Stromal cell of bone marrow (primary cell): ENCODE results near the gene IL20.
"Not testable (repeated sequence)": the region's sequence is repeated elsewhere in the genome, so short reads cannot be mapped to it uniquely, and the experiment has no call there.

Experiments used
- DNase-seq: peaks from one replicate; pipeline ENCODE4 v3.0.0-alpha.2; 2012; ENCODE audit warnings: low read depth

The IL20 gene

DNA sequence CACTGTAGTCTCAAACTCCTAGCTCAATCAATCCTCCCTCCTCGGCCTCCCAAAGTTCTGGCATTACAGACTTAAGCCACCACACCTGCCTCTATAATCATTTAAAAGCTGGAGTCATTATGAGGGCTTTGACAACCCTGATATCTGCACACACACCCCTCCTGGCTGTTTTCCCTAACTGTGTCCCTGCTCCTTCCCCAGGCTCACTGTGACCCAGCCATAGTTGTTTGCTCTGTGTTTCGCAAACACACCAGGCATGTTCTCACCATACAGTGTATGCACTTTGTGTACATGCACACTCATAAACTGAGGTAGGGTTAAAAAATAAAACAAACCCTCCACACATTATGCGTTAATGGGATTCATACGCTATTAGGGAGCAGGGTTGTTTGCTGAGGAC is 21.8 kb upstream of the IL20 start:
- DNase-seq: no peak

- DNase-seq: no peak
Measured at GRCh38 chr1:206846487-206846886, 18.9 kb upstream of the IL20 start.

DNA sequence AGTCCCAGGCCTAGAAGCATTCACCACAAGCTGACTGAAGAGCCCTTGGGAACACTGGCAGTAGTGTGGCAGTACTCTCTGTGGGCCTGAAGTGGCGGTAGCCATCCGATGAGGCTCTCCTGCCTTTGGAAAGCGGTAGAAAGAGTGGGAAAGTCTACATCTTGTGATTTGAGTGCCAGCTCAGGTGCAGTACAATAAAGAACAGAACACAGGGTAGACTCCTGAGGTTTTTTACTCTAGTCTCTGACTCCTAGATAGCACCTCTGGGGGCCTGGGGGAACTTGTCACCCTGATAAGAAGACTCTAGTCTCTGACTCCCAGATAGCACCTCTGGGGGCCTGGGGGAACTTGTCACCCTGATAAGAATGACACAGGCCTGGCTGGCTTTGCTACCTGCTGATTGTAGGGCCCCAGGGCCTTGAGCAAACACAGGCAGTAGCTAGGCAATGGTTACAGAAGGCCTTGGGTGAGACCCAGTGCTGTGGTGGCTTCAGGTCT is 18.0 kb upstream of the IL20 start:
- no peak for DNase-seq

DNA sequence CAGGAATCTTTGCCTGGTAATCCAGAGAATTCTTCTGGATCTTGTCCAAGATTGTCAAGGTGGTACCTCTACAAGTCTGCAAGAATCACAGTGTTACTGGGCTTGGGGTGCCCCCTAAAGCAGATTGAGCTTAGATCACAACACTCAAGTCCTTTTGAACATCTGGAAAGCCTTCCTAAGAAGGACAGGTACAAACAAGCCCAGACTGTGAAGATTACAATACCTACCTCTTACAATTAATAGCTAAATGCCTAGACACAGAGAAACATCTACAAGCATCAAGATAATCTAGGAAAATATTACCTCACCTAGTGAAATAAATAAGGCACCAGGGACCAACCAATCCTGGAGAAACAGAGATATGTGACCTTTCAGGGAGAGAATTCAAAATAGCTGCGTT is 17.5 kb upstream of the IL20 start:
- no peak for DNase-seq

GRCh38 chr1:206850401-206850800 is 15.0 kb upstream of the IL20 start:
- no peak for DNase-seq

- peak; percentile 85 for DNase-seq
Measured at GRCh38 chr1:206851341-206852010, 13.9 kb upstream of the IL20 start.

DNA sequence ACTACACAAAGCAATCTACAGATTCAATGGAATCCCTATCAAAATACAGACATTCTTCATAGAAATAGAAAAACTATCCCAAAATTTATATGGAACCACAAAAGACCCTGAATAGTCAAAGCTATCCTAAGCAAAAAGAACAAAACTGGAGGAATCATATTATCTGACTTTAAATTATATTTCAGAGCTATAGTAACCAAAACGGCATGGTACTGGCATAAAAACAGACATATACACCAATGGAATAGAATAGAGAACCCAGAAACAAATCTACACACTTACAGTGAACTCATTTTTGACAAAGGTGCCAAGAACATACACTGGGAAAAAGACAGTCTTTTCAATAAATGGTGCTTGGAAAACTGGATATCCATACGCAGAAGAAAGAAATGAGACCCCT is 12.8 kb upstream of the IL20 start:
- not testable (repeated sequence) for DNase-seq

GRCh38 chr1:206853696-206854095 is 11.7 kb upstream of the IL20 start:
- DNase-seq: not testable (repeated sequence)

DNA sequence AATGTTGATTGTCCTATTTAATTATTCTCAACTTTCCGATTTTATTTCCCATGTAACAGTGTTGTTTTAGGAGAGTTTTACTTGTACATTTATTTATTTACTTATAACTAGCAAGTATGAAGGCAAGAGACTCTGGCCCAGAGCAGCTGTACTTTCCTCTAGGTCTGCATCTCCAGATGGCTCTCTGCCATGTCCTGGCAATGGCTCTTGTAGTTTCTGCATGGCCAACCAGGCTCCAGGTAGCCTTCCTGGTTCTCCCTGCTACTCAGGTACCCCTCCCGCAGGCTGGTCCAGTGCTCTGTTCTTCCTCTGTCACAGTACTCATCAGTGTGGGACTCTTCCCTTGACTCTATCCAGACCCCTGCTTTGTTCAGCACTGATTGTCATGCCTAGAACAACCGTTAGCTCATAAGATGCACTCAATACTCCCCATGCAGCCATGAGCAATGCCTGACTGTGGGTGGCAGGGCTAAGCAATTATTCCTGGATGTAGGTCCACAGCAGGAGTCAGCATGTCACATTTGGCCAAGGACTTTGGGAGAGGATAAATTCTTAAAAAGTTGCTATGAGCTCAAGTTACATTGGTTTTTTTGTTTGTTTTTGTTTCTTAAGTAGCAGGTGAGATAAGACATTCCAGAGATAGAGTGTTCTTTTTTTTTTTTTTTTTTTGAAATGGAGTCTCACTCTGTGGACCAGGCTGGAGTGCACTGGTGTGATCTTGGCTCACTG is 10.9 kb upstream of the IL20 start:
- no peak for DNase-seq

DNA sequence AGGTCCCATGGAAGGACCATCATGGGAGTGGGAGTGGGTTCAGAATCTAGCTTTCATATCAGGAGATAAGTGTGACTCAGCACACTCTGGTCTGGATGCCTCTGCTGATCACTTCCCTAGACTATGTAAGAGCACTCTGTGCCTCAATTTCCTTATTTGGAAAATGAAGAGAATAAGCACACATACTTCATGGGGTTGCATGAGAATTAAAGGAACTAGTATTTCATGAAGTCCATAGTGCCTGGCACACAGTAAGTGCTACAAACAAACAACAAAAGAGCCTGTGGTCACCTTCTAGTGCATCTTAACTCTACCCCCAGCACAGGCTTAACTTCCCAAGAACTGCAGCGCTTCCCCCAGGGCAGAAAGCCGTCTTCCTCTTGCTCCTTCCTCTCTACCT is 9.6 kb upstream of the IL20 start:
- no peak for DNase-seq

DNA sequence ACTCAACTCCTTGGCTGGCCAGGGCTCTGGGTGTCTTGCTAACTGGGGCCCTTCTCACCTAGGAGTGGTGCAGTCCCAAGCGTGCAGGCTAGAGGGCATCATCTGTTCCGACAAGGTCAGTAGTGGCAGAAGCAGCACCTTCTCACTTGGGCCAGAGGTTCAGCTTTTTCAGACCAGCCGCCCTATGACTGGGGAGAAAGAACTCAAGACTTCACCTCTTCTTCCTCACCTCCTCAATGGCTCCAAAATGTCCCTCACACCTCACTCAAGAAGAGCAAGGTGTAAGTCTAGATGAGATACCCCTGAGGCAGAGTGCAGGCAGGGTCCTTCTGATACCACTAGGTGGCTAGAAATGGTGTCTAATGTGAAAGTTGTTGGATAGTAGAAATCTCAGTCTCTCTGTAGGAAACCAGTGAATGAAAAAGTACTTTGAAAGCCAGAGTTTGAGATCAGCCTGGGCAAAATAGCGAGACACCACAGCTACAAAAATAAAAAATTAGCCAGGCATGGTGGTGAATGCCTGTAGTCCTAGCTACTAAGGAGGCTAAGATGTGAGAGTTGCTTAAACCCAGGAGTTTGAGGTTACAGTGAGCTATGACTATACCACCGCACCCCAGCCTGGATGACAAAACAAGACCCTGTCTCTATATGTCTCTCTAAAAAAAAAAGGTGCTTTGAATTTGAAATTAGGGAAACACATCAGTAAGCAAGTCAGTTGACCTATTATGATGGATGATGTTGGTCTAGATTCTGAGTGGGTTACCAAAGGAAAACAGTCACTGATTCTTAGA is 8.6 kb upstream of the IL20 start:
- DNase-seq: no peak

GRCh38 chr1:206859082-206859521 is 6.3 kb upstream of the IL20 start:
- DNase-seq: no peak

DNA sequence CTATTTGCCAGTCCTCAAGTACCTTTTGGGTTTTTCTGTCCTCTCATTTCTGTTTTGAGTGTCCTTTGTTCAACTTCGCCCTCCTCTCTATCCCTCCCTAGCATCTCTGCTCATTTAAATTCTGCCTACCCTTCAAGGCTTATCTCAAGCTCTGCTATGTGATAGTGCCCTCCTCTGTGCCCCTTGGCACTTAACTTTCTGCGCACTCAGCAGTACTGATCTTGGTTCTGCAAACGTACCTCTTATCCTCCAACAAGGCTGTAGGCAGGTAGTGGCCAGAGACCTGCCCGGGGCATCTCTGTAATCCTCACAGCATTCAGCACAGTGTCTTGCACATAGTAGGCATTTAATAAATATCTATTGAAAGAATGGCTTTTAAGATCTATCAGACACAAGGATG is 5.3 kb upstream of the IL20 start:
- DNase-seq: no peak

GRCh38 chr1:206863266-206863665 is 2.2 kb upstream of the IL20 start:
- DNase-seq: no peak

DNA sequence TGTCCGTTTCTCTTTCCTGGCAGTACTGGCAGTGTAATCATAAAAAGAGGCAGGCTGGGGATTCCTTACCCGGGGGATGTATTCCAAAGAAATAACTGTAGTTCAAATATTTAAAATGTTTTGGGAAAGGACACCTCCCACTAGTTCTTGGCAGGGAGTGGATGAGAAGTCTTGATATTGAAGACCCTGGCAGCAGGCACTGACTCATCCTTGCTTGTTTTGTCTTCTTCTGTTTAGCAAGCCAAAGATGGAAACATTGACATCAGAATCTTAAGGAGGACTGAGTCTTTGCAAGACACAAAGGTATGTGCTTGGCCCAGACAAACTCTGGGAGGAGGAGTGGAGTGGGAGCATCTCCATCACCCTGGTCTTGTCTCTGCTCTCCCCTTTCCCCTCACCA is 639 bp downstream of the IL20 start:
- DNase-seq: no peak

GRCh38 chr1:206867239-206867638 is 1.8 kb downstream of the IL20 start:
- DNase-seq: no peak

- DNase-seq: no peak
Measured at GRCh38 chr1:206867716-206868115, 2.3 kb downstream of the IL20 start.

DNA sequence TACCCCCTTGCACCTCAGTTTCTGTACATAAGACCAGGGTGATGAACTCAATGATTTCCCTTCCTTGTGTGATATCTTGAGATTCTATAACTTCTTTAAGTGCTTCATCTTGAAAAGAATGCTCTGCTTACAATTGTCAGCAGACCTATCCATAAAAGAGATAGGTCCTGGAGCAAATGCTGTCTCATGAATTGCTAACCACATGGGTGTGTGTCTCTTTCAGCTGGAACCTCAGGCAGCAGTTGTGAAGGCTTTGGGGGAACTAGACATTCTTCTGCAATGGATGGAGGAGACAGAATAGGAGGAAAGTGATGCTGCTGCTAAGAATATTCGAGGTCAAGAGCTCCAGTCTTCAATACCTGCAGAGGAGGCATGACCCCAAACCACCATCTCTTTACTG is 2.8 kb downstream of the IL20 start:
- no peak for DNase-seq

GRCh38 chr1:206872139-206872538 is 6.7 kb downstream of the IL20 start:
- no peak for DNase-seq

GRCh38 chr1:206873603-206874188 is 8.3 kb downstream of the IL20 start:
- no peak for DNase-seq

GRCh38 chr1:206875752-206876377 is 10.4 kb downstream of the IL20 start:
- DNase-seq: no peak

- DNase-seq: no peak
Measured at GRCh38 chr1:206878456-206878855, 13.0 kb downstream of the IL20 start.
